ENCODE measurements around the gene CRYGN.

Gene CRYGN

DNA sequence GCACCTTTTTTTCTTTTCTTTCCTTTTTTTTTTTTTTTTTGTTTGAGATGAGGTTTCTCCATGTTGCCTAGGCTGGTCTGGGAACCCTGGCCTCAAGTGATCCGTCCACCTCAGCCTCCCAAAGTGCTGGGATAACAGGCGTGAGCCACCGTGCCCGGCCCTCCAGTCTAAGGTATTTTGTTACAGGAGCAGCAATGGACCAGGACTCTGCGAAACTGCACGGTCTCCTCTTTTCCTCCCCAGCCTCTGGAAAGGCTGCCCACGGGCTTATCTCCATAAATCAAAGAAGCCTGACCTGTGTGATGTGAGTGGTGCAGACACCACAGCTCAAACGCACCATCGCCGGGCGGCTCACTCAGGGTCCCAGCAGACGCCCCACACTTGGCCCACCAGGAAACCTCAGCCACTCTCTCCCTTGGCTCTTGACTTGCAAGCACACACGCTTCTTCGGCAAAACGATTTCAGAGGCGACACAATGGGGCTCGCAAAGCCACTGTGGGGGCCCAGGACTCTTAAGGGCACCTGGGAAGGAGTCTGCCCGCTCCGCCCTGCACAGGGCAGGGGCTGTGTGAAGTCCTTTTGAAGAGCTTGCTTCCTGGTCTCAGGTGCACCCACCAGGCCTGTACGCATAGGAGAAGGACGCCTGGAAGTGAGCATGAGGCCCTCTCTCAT is 50.7 kb downstream of the CRYGN start:
- no peak for DNase-seq

DNA sequence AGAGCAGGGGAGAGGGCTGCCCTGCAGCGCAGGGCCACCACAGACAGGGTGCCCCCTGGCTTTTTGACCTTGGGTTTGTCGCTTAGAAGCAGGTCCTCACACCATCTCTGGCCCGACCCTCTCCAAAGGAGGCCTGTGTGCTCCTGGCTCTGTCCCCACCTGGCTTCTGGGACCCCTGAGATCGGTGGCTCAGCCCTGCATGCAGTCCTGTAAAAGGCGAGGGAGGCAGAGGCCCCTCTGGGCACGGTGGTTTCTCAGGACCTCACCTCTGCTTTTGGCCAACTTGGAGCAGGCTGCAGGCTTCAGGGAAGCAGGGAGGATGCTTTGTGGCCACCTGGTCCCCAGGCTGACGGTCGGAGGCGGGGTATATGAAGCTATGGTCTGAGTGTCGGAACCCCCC is 51.5 kb downstream of the CRYGN start:
- DNase-seq, result no peak

DNA sequence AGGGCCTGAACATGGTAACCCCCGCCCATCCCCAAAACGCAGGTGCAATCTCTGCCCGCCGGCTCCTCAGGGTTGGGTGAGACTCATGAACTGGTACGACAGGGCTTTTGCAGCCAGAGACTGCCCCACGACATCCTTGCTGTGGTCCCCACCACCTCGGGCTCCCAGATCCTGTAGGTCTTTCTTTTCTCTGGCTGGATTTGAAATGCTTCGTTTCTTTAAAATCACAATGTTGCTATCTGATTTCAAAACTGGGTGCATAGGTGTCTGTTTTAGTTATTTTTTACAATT is 52.0 kb downstream of the CRYGN start:
- DNase-seq, result no peak

DNA sequence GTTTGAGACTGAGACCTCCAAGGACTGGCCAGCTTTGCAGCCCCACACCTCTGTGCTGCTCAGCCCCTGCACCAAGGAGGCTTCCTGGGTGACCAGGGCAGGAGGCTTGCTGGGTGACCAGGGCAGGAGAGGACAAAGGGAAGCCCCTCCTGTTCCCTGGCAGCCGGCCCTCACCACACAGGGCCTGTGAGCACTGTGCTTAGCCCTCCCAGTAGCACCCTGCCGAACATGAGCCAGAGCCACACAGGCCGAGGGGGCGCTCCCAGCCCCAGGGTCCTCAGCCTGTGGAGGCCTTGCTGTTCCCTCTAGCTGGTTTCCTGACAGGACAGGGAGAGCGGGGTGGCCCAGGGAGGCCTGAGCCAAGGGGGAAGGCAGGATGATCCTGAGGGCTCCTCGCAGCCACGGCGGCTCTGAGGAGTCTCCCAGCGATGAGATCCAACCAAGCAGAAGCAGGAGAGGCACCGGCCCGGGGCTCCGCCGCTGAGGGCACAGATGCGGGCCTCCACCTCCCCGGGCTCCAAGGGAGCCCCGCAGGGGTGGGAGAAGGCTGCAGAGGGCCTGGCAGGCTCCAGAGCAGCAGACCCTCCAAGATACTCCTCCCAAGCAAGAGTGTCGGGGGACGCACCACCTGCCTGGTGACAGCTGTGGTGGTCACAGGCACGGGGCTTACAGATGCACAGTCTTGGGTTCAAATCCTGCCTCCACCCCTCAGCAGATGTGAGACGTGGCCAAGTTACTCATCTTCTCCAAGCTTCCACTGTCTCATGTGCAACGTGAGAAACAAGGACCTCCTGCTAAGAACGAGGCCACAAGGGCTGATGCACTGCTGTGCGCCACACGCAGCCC is 52.6 kb downstream of the CRYGN start:
- DNase-seq, result no peak

DNA sequence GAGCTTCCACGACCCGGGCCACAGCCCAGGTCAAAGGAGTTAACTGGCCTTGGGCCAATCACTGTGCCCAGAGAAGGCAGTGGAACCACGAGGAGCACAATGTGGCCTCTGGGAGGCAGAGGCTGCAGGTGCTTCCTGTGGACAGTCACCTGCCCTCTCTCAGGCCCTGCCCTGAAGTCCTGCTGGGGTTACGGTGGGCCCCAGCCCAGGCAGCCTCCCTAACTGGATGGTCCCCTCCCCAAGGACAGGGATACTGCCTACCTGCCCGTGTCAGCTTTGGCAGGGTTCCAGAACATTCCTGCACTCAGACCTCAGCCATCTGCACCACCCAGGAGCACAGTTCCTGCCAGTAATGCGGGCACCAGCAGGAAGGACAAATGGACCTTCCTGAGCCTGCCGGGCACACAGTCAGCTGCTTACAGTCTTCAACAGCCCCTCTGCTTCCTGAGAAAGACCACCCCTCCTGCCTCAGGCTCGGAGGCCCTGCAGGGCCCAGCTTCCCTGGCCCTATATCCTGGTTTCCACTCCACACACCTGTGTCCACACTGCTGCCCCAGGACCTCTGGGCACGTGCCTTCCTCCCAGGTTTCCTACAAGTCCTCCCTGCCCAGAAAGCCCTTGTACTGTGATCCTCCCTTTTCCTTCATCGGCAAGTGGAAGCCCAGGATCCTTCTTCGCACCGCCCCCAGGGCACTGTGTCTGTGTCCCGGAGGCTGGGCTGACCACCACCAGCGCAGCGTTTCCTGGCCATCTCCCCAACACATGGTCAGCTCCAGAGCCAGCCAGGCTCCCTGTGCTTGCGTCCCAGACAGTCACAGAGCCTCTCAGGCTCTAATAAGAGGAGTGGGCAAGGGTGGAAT is 53.4 kb downstream of the CRYGN start:
- DNase-seq, result no peak

DNA sequence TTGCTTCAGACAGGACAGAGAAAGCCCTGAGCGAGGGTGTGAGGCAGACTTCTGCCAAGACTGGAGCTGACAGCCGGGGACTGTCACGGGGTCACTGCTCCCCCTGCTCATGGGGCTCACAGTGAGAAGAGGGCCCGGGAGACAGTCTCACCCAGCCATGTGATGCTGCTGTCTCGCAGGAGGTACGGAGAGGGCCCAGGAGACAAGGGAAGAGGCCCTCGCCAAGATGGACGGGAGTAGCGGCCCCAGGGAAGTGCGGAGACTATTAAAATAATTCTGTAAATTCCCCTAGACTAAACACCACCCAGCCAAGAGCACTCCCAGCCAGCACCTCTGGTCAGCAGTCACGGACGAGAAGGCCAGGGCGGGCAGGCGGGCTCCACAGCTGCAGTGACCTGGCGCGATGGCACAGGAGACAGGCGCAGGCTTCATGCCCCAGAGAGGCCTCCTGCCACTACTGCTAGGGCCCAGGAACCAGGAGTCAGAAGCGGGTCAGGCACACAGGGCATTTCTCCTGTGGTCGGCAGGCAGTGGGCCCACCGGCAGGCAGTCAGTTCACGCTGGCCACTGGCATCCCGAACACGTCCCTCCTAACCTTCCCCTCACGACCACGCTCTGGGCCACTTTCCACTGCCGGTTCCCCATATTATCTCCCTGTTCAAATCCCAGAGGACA is 54.2 kb downstream of the CRYGN start:
- no peak for DNase-seq

DNA sequence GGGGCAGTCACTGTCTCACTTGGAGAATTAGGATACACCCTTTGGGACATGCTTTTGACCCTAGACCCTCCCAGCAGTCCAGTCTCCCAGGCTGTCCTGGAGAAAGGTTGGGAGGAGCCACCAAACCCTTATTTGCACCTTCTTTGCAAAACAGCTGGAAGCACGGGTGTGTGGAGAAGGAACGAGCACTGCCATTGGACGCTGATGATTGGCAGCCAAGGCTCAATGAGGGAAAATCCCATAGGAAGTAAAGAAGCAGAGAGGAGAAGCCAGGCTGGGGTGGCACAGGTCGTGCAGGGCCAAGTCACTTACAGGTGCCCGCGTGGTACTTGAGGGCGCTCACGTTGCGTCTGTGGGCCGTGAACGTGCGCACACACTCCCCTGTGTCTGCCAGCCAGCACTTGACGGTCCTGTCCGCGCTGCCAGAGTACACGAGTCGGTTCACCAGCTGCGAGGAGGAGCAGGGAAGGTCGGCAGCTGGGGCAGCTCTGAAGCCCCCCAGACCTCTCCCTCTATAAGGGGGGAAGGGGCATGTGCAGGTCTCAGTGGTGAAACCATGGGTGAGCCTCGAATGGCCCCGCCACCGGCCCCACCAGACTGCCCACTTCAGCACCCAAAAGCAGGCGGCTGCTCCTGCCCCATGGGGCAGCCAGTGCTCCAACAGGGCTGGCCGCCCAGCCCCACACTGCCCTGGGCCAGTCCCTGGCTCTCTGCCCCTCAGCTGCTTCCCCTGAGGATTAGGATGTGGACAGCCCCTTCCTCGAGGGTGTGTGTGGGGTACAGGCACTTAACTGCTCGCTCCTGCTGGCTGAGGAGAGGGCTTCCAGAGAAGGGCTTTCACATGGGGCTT is 54.9 kb downstream of the CRYGN start:
- DNase-seq, result no peak

GRCh38 chr7:151384352-151384697 is 55.6 kb downstream of the CRYGN start:
- no peak for DNase-seq

GRCh38 chr7:151383638-151384351 is 56.1 kb downstream of the CRYGN start:
- no peak for DNase-seq

GRCh38 chr7:151382079-151382885 is 57.7 kb downstream of the CRYGN start:
- DNase-seq, result no peak

- no peak for DNase-seq
Observed at GRCh38 chr7:151381348-151382078, 58.4 kb downstream of the CRYGN start.

- no peak for DNase-seq
Observed at GRCh38 chr7:151381098-151381347, 58.9 kb downstream of the CRYGN start.

GRCh38 chr7:151380199-151381097 is 59.5 kb downstream of the CRYGN start:
- DNase-seq, result no peak

DNA sequence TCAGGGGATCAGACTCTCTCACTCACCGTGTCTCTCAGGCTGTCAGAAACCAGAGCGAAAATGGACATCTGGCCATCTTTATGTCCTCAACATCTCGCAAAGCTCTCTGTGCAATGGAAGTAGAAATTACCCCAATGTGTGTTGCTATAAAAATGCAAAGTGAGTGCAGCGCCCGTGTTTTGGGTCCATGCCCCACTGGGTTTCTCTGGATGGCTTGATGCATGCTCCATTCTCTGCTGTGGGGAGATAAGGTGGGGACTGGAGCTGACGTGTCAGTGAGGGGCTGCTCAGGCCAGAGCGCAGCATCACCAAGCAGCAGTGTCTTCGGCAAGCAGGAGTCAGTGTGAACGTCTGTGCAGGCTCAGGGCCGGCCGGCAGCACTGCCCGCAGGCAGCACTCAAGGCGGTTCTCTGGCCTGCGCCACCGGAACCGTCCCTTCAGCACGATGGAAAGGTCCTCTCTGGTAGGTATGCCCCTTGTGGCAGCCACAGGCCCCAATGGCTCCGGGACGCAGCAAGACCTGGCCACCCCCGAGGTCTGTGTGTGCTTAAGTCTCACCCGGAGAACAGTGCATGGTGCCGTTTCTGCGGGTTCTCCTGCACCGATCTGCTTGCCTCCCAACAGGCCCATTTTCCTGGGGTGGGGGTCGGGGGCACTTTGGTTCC is 60.3 kb downstream of the CRYGN start:
- no peak for DNase-seq

DNA sequence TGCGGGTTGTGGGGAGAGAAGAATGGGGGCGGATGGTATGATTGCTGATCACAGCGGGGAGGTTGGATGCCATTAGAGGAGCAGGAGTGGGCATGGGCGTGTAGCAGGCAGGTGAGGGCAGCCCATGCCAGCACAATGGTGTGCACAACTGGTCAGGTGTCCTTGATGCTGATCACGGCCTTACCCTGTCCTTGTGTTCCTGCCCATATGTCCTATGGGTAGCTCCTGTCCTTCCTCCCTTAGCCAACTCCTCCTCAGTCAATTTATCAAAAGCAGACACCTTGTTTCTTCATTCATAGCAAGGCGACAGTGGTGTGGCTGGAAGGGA is 60.8 kb downstream of the CRYGN start:
- no peak for DNase-seq
